ENCODE results near the gene HPCA.

HPCA gene

DNA sequence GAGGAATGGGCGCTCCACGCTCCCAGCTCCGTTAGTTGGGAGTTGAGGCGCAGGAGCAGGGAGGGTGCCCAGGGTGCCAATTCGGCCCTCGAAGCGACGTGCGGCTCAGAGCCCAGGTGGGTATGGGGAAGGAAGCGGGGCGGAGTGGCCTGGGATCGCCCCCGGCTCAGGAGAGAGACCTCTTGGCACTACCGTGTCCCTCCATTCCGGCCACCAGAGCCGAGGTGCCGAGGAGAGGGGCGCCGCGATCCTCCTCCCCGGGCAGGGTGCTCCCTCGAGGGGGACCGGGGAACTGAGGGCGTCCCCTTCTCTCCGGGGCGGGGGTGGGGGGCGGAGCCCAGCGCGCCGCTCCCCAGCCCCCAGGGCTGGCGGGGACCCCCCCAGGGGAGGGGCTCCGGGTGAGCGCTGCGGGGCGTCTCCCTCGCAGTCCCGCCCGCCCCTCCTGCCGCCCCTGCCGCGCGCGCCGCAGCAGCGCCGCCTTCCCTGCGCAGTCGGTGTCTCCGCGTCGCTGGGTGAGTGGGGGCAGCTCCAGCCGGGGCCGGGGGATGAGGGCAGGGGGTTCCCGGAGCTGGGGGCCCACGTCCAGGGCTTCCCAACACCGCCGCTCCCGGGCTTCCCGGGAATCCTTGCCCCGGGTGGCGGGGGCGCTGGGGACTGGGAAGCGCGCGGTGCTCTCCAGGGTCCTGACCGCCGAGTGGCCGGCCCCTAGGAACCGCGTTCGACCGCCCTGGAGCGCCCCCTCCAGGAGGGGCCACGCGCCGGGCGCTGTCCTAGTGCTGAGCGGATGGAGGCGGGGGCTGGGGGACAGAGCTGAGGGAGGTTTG is at the start of gene HPCA:
Gene HPCA (plus strand): TSS at position 488 of the 824 bp plus-strand sequence. CDS start 2,408 bp downstream, outside the sequence.
- DNase-seq, result peak in 26 of 42 donors; percentile 43 to 81 (median 66)
- intact Hi-C loops (cut with DNase I), result no loop called here

DNA sequence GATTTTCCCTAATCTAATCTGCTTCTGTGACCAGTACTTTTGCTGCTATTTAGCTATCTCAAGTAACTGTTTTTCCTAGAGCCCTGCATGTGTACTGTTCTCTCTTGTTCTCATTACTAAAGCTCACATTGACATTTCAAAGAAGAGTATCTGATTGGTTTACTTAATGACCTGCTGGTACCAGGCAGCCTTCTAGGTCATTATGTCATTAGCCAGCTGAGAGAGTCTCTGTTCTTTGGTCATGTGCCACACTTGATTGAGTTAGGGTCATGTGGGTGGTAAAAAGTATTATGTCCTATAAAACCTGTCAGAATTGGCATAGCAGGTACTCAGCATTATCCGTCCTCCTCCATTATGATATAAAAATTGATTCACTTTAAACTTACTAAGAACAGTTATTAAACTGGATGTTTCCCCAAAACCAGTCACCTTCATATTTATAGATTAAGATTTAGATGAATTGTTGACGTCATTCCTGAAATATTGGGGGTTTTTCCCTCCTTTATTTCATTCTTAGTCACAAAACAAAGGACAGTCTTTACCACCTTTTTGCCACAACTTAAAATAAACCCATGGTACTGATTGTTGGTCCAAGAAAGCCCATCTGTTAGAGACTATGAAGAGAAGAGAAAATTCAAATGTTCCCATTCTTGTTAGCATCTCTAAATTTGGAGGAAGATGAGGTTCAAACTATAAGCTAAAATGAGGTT is 37.8 kb upstream of the HPCA start:
- DNase-seq, result no peak
- intact Hi-C loops (cut with DNase I), result no loop called here

DNA sequence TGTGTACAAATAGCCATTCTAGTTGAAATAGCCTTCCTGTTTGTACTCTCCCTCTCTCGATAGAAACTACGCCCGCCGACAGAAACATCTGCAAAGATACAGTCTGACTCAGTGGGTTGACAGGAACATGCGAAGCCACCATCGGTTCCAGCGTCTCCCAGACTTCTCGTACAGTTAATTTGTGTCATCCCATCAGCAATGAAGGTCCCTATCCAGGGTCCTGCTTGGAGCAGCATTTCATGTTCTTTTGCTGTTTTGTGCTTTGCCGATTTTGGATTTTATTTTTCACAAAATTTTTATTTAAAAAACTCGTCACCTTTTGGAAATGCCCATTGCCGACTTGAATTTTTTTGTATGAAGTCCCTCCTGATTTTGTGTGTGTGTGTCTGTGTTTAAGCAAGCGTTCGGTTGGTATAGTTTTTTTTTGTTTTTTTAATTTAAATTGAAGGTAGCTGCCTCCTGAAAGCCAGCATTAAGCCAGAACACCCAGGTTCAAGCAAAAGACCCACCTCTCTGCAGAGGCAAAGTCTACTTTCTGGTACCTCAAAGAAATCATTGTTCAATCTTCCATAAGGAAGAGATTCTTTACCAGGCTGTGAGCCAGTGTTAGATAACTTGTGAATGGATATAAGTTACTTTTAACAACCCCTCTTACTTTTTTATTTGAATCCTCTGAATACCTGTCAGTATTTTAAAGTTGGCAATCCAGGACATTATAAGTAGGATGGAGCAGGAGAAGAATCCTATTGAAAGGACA is 30.3 kb upstream of the HPCA start:
- peak in 1 of 42 donors; percentile 29 for DNase-seq
- intact Hi-C loops (cut with DNase I), result no loop called here

DNA sequence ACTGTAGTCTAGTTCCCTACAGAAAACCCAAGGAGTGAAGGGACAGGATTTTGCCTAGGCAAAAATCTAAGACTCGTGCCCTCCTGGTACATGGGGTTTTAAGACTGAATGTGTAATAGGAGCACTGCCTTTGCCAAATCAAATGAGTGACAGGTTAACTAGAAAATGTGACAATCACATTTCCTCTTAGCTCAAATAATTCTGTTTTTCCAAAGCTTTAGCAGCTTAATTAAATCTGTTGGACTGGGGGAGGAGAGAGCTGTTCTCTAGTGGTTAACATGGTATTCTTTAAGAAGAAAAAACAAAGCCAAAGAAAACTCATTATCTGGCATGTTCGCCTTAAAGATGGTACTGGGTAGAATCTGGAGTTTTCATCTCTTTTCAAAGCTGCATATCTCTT is 28.2 kb upstream of the HPCA start:
- peak in 2 of 42 donors; percentile 37 to 43 for DNase-seq
- intact Hi-C loops (cut with DNase I), result no loop called here

DNA sequence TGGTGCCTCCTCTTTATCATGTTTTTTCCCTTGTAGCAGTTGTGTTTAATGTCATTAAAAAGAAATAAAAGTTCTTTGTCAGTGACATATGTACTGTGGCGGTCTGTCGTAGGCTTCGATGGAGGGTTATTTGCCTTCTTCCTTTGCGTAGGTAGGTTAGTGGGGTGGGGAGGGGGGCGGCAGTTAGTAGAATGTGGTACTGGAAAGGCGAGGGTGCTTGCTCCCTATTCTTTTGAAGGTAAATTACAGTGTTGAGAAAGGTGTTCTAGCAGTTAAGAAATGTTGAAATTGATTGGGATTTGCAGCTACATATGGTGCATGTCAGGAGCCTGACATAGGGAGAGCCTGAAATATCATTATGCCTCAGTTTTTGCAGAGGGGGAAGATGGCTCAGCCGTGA is 27.5 kb upstream of the HPCA start:
- intact Hi-C loops (cut with DNase I), result no loop called here
- DNase-seq, result peak in 27 of 42 donors; percentile 33 to 84 (median 59)

DNA sequence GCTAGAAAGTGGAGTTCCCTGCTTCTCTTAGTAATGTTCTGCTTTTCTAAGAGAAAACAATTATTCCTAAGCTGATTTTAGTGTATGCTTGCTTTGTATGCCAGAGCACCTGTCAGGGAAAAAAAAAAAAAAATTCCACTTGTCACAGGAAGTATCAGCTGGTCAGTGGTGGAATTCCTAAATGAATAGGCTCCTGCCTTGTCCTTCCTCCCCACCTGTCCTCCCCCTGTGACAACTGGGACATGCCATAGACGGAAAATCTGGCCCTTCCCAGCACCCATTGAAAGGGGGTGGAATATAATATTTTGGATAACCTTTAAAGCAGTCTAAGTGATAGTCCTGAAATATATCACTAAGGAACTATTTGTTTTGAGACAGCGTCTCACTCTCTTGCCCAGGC is 26.4 kb upstream of the HPCA start:
- DNase-seq, result peak in 1 of 42 donors; percentile 25
- intact Hi-C loops (cut with DNase I), result no loop called here

DNA sequence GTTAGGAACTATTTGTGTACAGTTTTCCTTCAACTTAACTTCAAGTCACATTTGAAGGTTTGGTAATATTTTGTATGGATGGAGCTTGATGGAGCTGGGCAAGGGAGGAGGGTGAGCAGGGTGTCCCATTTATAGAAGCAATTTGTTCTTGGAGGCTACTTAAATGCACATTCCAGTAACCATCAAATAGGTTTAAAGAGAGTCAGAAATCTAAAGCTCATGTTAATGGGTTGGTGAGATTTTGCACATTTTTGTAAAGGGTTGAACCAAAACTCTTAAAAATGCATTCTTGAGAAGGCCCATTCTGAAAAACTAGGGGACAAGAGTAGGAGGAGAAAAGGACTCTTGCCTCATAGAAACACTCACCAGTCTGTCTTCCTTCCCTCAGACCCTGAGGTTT is 25.7 kb upstream of the HPCA start:
- no peak for DNase-seq
- intact Hi-C loops (cut with DNase I), result no loop called here

DNA sequence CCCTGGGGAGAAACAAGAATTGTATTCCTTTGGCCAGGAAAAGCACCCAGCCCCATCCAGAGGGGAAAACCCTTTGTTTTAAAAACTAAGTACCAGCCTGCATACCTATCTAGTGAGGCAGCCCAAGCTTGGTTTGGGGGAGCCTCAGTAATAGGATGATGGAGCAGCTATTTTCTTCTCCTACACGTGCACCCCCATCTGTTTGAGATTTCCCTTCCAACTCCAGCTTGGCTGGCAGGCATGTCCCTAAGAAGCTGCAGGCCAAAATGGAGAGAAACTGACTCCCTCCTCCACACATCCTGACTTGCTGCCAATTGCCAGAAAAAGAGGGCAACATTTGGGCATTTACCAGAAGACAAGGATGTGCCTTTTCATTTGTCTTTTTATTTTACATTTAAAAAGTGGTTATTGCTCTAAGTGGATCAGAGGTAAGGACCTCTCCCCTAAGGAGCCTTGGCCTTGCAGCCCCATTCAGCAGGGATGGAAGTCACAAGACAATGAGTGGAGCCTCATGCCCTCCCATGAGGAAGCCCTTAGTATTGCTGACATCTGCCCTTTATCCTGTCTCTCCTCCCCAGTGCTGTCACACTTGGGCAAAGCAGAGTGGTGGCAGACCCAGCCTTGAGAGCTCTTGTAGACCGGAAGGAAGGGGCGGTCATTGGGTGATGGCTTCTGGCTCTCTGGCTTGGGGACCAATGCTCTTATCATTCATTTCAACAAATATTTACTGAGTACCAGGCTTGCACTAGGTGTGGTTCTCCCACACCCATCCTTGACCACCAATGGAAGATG is 24.2 kb upstream of the HPCA start:
- no peak for DNase-seq
- intact Hi-C loops (cut with DNase I), result no loop called here

DNA sequence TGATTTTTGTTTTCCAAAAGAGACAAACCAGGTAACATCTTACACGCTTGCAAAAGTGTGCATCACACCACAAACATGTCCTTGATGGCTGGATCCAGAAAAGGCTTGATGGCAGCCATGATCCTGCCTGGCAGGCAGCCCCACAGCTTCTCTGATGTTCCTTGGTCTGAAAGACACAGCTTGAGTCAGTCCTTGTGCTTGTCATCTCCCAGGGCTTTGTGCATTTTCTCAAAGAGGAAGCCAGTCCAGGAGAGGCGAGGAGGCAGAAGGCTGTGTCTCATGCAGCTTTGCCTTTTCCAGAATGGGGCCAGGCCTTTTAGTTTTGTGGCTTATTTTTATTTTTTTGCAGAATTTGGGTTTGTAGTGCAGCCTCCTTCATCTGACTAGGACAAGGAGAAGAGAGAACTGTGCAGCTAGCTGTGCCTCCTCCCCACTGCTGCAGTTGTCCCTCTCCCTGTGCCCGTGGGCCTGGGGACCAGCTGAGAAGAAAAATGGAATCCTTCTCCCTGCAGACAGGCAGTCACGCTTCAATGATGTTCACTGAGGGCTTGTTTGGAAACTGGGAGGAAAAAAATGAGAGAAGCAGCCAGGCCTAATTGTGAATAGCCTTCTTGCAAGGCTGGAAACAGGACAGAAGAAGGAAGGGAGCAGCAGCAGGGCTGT is 22.9 kb upstream of the HPCA start:
- intact Hi-C loops (cut with DNase I), result no loop called here
- DNase-seq, result no peak

DNA sequence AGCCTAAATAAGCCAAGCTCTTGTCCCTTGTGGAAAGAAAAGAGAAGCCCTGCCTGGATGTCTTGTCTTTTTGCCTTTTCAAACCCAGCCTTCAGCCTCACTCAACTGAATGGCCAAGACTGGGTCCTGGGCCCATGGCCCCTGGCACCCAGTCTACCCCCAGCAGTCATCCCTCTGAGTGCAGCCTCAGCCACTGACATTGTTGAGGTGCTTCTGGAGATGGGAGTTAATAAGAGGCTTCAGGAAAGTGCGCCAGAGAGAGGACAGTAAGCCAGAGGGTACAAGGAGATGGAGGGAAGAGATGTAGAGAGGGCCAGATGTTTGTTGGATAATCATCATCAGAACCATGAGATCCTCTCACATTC is 22.4 kb upstream of the HPCA start:
- intact Hi-C loops (cut with DNase I), result no loop called here
- no peak for DNase-seq

DNA sequence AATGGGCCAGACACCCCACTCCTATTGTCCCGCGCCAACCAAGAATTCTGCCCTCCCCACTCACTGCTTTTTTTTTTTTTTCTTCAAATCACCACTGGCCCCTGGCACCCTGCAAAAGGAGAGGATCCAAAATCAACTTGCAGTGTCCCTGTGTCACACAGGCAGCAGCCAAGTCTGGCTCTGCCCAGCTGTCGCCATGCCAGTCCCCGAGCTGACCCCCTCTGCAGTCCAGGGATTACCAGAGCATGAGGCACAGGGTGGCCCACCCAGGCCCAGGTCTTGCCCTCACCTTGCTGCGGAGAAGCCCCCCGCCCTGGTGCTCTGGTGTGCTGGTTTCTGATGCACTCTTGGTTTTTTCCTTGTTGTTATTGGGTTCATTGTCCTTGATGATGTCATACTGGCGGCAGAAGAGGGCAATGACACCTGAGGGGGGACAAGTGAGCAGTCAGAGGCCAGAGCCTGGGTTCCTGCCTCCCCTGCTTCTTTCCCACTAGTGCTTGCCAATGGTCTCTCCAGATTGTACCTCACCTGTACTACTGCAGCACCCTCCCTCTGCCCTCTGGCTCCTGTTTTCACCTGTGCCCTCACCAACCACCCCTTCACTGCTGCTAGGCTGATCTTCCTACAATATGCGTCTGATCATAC is 21.8 kb upstream of the HPCA start:
- intact Hi-C loops (cut with DNase I), result no loop called here
- no peak for DNase-seq

DNA sequence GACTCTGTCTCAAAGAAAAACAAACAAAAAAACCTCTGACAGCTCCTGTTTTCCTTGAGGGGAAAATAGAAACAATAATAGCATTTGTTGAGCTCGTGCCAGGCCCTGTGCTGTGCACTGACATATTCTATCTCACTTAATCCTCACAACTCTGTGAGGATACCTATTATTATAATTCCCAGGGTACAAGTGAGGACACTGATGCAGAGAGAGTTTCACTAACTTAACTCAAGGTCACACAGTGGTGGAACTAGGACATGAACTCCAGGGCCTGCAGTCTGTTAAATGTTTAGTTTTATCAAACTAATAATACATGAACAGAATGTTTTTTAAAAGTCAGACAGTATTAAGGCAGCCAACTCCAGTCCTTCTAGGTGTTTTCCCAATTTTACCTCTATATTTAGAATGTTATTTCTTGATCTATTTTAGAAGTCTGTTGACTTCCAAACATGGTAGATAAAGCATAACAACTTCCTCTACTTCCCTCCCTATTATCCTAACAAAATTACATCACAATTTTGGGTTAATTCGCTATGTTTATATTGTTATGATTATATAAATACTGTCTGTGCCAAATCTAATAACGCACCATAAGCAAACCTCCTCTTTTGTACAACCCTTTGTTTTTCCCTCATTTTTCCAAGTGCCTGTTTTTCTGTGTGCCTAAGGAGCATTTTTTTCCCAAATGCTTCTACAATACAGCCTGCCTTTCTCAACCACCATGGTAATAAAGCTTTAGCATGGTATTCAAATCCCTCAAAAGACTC is 20.5 kb upstream of the HPCA start:
- no peak for DNase-seq
- intact Hi-C loops (cut with DNase I), result no loop called here

DNA sequence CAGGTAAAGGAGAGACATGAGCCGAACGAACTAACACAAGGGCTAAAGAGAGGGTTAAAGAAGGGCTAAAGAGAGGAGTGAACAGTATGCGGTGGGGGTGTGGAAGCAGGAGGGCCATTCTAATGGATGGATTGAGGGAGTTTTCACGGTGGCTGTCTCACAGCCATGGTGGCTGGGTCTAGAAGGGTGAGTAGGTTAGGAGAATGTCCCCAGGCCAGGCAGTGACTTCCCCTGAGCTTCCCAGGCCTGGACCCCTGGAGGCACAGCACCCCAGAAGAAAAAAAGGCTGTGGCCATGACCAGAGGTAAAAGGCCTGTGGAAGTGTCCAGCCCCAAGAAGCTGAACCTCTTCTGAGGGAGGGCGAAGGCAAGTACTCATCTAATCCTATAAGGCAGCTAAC is 19.1 kb upstream of the HPCA start:
- no peak for DNase-seq
- intact Hi-C loops (cut with DNase I), result no loop called here

DNA sequence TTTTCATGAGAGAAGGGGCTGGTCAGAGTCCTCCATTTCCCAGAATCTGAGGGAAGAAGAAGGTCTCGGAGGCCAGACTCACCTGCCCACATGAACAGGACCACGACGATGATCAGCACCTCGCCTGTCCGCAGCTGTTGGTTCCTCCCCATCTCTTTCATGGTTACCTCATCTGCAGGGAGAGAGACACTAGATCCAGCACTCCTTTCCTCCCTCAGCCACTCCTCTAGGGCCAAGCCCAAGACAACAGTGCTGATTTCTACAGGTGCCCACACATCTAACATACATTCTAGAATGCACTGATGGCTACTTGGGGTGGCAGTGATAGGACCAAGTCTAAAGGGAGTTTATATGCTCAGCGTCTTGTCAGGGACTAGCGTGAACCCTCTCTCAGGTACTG is 18.6 kb upstream of the HPCA start:
- intact Hi-C loops (cut with DNase I), result no loop called here
- DNase-seq, result peak in 1 of 42 donors; percentile 23

DNA sequence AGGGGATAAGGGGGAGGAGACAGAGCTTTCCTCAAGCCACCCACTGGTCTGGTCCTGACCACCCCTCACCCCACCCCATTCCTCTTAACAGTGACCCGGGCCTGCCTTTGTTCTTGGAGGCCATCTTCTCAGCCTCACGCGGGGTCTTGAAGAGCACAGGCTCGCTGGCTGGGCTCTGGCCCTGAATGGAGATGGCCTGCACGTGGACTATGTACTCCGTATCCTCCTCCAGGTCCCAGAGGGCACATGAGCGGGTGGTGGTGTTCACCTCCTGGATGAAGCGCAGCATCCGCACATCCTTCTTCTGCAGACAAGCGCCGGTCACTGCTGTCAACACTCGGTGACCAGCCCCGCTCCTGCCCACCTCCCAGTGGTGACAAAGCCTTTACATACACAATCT is 18.2 kb upstream of the HPCA start:
- intact Hi-C loops (cut with DNase I), result no loop called here
- DNase-seq, result peak in 1 of 42 donors; percentile 29

DNA sequence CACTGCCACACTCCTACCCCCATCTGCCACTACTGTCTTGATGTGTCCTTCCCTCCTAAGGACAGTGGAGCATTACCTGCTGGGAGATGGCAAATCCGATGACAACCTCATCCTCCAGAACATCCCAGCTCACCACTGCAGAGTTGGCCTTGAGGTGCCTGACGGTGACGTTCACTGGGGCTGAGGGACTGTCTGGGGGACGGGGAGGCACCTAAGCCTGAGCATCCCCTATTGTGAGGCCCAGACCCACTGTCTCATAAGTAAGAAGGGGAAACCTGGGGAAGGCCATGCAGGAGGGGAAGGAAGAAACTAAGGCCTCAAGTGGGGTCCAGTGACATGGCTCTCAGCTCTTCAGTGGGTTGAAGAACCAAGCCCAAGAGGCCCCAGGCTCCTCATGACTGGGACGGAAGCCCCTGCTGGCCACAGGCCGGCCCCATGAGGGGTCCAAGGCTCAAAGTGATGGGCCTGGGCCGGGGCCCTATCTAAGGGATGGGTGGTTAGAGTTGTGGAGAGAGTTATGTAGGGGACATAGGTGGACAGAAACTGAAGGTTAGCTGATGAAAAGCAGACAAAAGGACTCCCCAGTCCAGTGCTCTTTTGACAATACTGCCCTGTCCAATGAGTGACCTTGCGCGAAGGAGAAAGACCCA is 17.4 kb upstream of the HPCA start:
- intact Hi-C loops (cut with DNase I), result no loop called here
- peak in 1 of 42 donors; percentile 30 for DNase-seq
